DMS53 treated with DMSO at 0.1 percent for 48 hours (cell line): Measurements from ENCODE around the gene CNTD1.

Experiments
- DNase-seq: peaks from one replicate; lab custom pipeline; 2025; ENCODE audit not compliant: unreplicated experiment; lab: John Stamatoyannopoulos, UW

CNTD1 gene

GRCh38 chr17:42779304-42779935, 19.2 kb upstream of the CNTD1 start:
- no peak for DNase-seq

- DNase-seq, result no peak
These were observed 18.5 kb upstream of the CNTD1 start, which contains the start of gene WNK4 for GRCh38 chr17:42779936-42780850. Gene WNK4, plus strand, starts transcription at chr17:42780610. Its CDS starts 89 bp downstream, at chr17:42780699.

GRCh38 chr17:42780851-42781638, 17.6 kb upstream of the CNTD1 start:
- no peak for DNase-seq

- no peak for DNase-seq
These were observed 17.0 kb upstream of the CNTD1 start for GRCh38 chr17:42781639-42782165.

- DNase-seq, result no peak
These were observed 16.2 kb upstream of the CNTD1 start for GRCh38 chr17:42782166-42783061.

- DNase-seq, result no peak
These were observed 15.4 kb upstream of the CNTD1 start for GRCh38 chr17:42783062-42783790.

GRCh38 chr17:42783791-42784138, 14.9 kb upstream of the CNTD1 start:
- no peak for DNase-seq

GRCh38 chr17:42784409-42784808, 14.3 kb upstream of the CNTD1 start:
- peak; percentile 23 for DNase-seq

GRCh38 chr17:42784811-42785592, 13.7 kb upstream of the CNTD1 start:
- DNase-seq, result no peak

GRCh38 chr17:42787266-42787665, 11.4 kb upstream of the CNTD1 start:
- no peak for DNase-seq

GRCh38 chr17:42791948-42792347, 6.7 kb upstream of the CNTD1 start:
- DNase-seq, result no peak

- no peak for DNase-seq
These were observed 6.1 kb upstream of the CNTD1 start for GRCh38 chr17:42792545-42792944.

- no peak for DNase-seq
These were observed 3.6 kb upstream of the CNTD1 start for GRCh38 chr17:42795061-42795460.

GRCh38 chr17:42795465-42795864, 3.2 kb upstream of the CNTD1 start:
- no peak for DNase-seq

GRCh38 chr17:42796066-42796758, 2.4 kb upstream of the CNTD1 start:
- no peak for DNase-seq

- DNase-seq, result peak; percentile 29
These were observed 1.3 kb upstream of the CNTD1 start for GRCh38 chr17:42797067-42798007.

GRCh38 chr17:42798011-42798382, 664 bp upstream of the CNTD1 start:
- DNase-seq, result no peak
